GM19468 (cell line): ENCODE measurements around the gene PNLIPRP1.

Experiments used
- ATAC-seq: cut with Tn5 transposase; IDR thresholded peaks from one replicate; pipeline ENCODE4 v1.9.1; 2021; ENCODE audit warnings: mild to moderate bottlenecking, moderate library complexity, moderate number of reproducible peaks; ENCODE audit not compliant: unreplicated experiment; ENCODE audit errors: extremely low read depth

The PNLIPRP1 gene

DNA sequence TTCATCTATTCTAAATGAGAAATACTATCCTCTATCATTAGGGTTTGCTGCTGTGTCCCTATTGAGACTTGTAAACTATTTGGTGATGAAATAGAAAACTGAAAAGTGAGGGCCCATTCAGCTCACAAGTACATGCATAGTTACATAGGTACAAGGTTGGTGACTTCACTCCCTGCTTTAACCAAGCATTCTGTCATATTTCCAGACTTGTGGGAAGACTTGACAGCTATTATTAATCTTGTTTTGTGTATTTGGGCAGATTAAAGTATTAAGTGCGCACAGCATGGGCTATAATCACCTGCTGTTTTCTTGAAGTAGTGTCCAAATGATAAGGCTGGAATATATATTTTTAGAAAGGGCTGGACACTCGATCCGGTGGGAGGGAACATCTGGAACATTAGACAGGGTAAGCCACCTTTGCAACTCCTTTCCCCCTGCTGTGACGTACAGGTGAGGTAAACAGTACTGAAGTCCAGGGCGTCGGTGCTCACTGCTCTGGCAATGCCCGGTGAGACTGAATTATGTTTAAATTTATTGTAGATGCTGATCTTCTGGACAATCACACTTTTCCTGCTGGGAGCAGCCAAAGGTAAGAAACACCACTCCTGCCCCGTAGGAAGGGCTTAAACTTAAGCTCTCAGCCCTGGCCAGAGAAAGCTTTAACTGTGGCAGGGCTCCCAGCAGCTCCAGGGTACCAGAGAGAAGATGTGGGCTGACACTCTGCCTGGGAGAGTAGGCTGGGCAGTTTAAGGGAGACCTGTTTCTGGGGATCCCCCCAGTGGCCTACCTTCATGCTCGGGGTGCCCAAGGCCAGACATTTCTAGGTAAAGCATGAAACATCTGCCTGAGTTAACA, at the start of gene PNLIPRP1:
Gene PNLIPRP1 (plus strand): TSS at position 370 of the 855 bp plus-strand sequence. CDS start 171 bp downstream, at position 541.
- ATAC-seq = no peak

GRCh38 chr10:116542007-116542677, 48.6 kb upstream of the PNLIPRP1 start:
- no peak for ATAC-seq

- no peak for ATAC-seq
Observed at GRCh38 chr10:116545122-116545521, 45.6 kb upstream of the PNLIPRP1 start.

DNA sequence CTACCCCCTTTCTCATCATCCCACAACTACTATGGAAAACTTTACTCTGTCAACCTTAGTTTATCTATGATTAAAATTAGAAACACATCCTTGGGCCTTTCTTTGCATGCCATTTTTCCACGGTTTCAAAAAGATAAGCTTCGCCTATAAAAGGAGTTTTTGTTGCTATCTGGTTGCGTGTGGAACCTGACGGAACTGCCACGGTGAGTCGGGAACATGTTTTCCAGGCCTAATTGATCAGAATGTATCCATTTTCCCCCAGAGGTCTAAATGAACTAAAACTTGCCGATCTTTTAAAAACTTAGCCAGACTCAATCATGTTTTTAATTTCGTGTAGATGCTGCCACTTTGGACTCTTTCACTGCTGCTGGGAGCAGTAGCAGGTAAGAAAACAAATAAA, 45.0 kb upstream of the PNLIPRP1 start, which contains the start of gene PNLIP:
Gene PNLIP (plus strand): TSS at position 176 of the 400 bp plus-strand sequence. CDS start 162 bp downstream, at position 338.
- ATAC-seq = no peak

- no peak for ATAC-seq
Observed at GRCh38 chr10:116548301-116548700, 42.5 kb upstream of the PNLIPRP1 start.

DNA sequence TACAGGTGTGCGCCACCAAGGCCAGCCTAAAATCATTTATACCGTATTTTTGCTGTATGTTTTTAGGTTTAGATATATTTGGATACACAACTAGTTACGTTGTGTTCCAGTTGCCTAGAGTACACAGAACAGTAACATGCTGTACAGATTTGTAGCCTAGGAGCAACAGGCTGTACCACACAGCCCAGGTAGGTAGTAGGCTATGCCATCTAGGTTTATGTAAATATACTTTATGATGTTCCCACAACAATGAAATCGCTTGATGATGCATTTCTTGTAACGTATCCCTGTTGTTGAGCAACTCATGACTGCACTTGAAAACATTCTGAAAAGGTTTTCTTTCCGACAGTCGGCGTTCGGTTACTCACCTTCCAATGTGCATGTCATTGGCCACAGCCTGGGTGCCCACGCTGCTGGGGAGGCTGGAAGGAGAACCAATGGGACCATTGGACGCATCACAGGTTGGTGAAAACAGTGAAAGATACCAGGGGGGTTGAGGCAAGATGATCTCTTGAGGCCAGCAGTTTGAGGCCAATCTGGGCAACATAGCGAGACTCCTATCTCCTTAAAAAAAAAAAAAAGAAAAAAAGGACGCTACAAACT, 37.3 kb upstream of the PNLIPRP1 start:
- no peak for ATAC-seq

DNA sequence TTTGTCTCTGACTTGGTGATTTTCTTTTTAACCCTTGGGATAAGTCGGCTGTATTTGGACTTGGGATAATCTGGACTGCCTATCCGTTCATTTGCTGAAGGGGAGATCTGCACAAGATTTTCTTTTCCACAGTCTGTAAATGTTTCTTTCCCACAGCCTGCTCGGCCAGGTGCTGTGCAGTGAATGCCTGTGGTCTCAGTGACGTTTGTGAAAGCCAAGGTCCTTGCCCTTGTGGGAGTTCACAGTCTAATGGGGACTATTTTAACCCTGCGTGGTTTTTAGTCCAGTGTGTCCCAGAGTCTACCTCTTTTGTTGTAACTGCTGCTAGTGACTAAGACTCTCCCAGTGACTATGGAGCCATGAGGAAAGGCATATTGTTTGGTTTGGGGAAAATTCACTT, 36.1 kb upstream of the PNLIPRP1 start:
- no peak for ATAC-seq

GRCh38 chr10:116555880-116556279, 34.9 kb upstream of the PNLIPRP1 start:
- ATAC-seq = no peak

DNA sequence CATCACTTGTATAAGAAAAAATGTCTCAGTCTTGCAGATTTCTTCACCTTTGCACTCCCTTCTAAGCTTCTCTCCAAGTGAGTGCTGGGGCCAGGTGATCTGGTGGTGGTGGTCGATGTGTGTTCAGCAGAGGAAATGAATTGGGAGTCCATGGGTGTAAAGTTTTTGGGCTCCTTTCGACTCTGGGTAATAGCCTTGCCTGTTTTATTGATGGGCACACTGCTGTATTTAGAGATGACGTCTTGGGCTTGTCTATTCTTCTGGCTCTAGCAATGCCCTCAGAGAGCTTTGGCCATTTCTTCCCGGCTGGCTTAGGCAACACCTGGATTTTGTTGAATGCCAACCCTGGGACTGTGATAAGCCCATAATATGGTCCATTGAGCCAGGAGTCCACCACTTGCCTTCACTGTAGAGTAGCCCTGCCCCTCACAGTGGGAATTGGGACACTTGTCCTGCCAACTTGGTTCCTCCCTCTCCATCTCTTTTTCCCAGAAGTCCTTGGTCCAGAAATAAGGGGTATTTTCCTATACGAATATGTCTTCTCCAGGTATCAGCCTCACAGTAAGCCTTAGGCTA, 33.4 kb upstream of the PNLIPRP1 start:
- no peak for ATAC-seq

GRCh38 chr10:116565534-116565933, 25.2 kb upstream of the PNLIPRP1 start:
- ATAC-seq = no peak

- ATAC-seq = no peak
Observed at GRCh38 chr10:116566932-116567331, 23.8 kb upstream of the PNLIPRP1 start.

- ATAC-seq = no peak
Observed at GRCh38 chr10:116567335-116567734, 23.4 kb upstream of the PNLIPRP1 start.

DNA sequence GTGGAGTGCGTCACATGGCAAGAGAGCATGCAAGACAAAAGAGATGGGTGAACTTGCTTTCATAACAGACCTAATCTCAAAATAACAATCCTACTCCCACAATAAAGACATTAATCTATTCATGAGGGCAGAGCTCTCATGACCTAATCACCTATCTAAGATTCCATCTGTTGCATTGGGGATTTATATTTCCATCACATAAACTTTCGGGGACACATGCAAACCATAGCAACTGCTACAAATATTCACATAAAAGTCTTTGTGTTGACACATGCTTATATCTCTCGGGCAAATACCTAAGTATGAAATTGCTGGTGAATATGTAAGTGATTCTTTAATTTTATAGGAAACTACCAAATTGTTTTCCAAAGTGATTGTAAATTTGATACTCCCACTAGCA, 16.0 kb upstream of the PNLIPRP1 start:
- ATAC-seq = no peak

DNA sequence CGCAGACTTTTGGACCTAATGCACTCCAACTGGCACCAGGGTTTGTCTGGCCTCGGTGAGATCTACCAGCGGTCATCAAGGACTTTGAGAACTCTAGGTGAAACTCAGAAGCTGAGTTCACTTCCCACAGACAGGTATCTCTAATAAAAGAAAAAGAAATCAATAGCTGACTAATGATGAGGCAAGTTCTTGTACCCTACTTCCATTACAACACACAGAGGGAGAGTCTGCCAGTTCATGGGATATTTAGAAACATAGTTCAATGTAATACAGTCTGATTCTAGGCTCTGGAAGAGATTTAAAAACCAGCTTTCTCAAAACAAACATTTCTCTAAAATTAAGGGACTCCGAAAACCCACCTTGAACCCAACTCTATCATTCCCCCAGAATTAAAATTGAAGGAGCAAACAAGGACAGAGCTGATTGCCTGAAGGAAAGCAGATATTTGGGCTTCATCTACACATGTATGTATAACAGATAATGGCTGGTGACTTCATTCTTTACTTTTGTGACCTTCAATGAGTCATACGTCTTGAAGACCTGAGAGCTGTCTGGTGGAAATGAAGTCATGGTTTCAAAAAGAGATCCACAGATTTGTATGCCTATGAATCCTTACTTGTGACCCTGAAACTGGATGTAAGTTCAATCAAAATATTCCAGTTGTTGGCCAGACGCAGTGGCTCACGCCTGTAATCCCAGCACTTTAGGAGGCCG, 2.7 kb upstream of the PNLIPRP1 start:
- ATAC-seq = no peak

DNA sequence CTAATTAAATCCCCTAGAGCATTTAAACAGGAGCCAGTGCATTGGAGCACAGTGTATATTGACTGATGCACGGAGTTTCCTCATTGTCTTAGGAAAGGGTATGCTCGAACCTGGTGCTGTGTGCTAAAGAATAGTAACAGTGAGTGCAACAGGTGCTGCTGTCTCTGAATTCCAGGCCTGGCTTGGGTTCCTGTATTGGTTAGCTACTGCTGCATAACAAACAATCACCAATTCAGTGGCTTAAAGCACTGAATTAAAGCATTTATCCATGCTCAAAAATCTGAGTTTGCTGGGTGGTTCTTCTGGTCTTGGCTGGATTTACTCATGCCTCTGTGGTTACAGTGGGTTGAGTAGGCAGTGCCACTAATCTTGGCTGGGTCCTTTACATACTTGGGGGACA, 1.8 kb upstream of the PNLIPRP1 start:
- ATAC-seq = no peak

DNA sequence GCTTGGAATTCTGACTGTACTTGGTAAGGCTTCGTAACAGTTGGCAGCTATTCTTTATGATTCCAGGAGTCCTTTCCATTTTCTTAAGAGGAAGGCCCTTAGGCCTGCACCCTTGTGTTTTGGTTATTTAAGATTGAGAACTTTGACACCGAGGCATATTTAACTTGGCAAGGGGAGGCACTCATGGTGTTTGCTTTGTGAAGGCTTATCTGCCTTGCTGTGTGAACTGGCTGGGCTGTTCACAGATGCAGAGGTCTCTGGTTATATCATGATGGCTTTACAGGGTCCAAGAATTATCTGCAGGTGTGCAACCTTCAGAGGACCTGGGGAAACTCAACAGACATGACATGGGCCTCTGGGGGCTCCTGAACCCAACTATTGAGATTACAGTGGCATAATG, 833 bp upstream of the PNLIPRP1 start:
- no peak for ATAC-seq

- ATAC-seq = no peak
Observed at GRCh38 chr10:116593139-116593740, 2.5 kb downstream of the PNLIPRP1 start.

GRCh38 chr10:116594525-116595035, 3.8 kb downstream of the PNLIPRP1 start:
- no peak for ATAC-seq

GRCh38 chr10:116596062-116596461, 5.3 kb downstream of the PNLIPRP1 start:
- no peak for ATAC-seq
